HepG2 (cell line): ENCODE data around the gene GPAM. TPM values are rescaled to one million over a fixed set of nuclear protein-coding genes. Genes with fewer than 3 reads are reported as not detected.

Experiments
- ARID4A ChIP-seq: sonication (generic); formaldehyde crosslinking; IDR thresholded peaks from 2 replicates; pipeline ENCODE4 v1.5.0; 2020; ENCODE audit warnings: mild to moderate bottlenecking, missing genetic modification reagents, borderline replicate concordance
- CHD2 ChIP-seq: IDR thresholded peaks from 2 replicates; pipeline ENCODE4 v1.6.1; 2011; ENCODE audit warnings: low read depth, low read length, improper control_type of control experiment
- GFI1 ChIP-seq: sonication (generic); formaldehyde crosslinking; IDR thresholded peaks from 2 replicates; pipeline ENCODE4 v1.5.0; 2020; ENCODE audit warnings: missing genetic modification reagents, mild to moderate bottlenecking, borderline replicate concordance
- HINFP ChIP-seq: sonication (generic); formaldehyde crosslinking; IDR thresholded peaks from 2 replicates; pipeline ENCODE4 v1.4.0; 2020; ENCODE audit warnings: low read depth, mild to moderate bottlenecking, missing genetic modification reagents
- HMG20B ChIP-seq: conservative IDR thresholded peaks from 2 replicates; pipeline ENCODE4 v1.6.1; 2016; ENCODE audit warnings: missing genetic modification reagents, missing compliant biosample characterization
- KDM5B ChIP-seq: sonication (generic); formaldehyde crosslinking; IDR thresholded peaks from 2 replicates; pipeline ENCODE4 v1.4.0; 2020; ENCODE audit warnings: missing genetic modification reagents, mild to moderate bottlenecking, borderline replicate concordance
- MED1 ChIP-seq: sonication (generic); formaldehyde crosslinking; IDR thresholded peaks from 2 replicates; pipeline ENCODE4 v1.4.0; 2020; ENCODE audit warnings: missing genetic modification reagents
- NCOA2 ChIP-seq: sonication (generic); formaldehyde crosslinking; IDR thresholded peaks from 2 replicates; pipeline ENCODE4 v1.8.0; 2022; ENCODE audit warnings: inconsistent platforms
- RARA ChIP-seq: IDR thresholded peaks from 2 replicates; pipeline ENCODE4 v1.6.1; 2016; ENCODE audit warnings: missing genetic modification reagents, missing compliant biosample characterization
- SMAD9 ChIP-seq: sonication (generic); formaldehyde crosslinking; IDR thresholded peaks from 2 replicates; pipeline ENCODE4 v1.5.1; 2020; ENCODE audit warnings: mild to moderate bottlenecking, missing genetic modification reagents
- ZBTB40 ChIP-seq, 2 experiments: fragments of 450-650 bp in 1 of 2; sonication (generic) in 1 of 2; formaldehyde crosslinking in 1 of 2; IDR thresholded peaks; 2 replicates each; pipeline versions ENCODE4 v1.6.1 to v1.8.0; 2016 to 2022; ENCODE audit warnings: antibody characterized with exemption in 1 of 2, mild to moderate bottlenecking in 1 of 2, missing genetic modification reagents in 1 of 2
- ZFP90 ChIP-seq: sonication (generic); formaldehyde crosslinking; IDR thresholded peaks from 2 replicates; pipeline ENCODE4 v1.8.0; 2022; ENCODE audit warnings: missing genetic modification reagents, mild to moderate bottlenecking, inconsistent platforms, borderline replicate concordance
- ZNF670 ChIP-seq: sonication (generic); formaldehyde crosslinking; IDR thresholded peaks from 2 replicates; pipeline ENCODE4 v1.8.0; 2022; ENCODE audit warnings: mild to moderate bottlenecking, missing genetic modification reagents, borderline replicate concordance
- polyA plus RNA-seq, 8 experiments: library from polyadenylated mRNA; depleted of rRNA in 3 of 8; stranded (reverse) in 7 of 8; unstranded in 1 of 8; fragments of >200 nt; fragmentation: Illumina TruSeq in 4 of 8; extraction: Trizol in 4 of 8; gene quantifications; 2 replicates each; pipeline versions ENCODE4 v1.2.1 to v1.2.3, GENCODE V29; 2011 to 2016; ENCODE audit warnings: low read depth in 4 of 8, missing spikeins in 1 of 8, mixed read lengths in 1 of 8; ENCODE audit not compliant: insufficient read depth in 1 of 8
- total RNA-seq, 5 experiments: library from RNA; depleted of rRNA; stranded (reverse); fragments of >200 nt; fragmentation: Illumina TruSeq; extraction: Trizol; gene quantifications; 2 replicates each; pipeline ENCODE4 v1.2.3, GENCODE V29; 2016; ENCODE audit warnings: low read depth in 1 of 5

The GPAM gene
- total and polyA plus RNA-seq, 2 of the 13 experiments (the other 11 are each of a cell fraction or from before 2014, with no cell fraction given): 36.8 to 140 TPM

GRCh38 chr10:112227331-112227987 lies 43.9 kb upstream of the GPAM start (continued):
- TF ChIP-seq ZBTB40 (IDR thresholded peaks at IDR 0.05): no peak
- peak; percentile 73 for TF ChIP-seq ZBTB40 (CRISPR knock-in tag; IDR thresholded peaks at IDR 0.05)
- peak; percentile 95 for TF ChIP-seq MED1 (CRISPR knock-in tag)
- TF ChIP-seq GFI1 (CRISPR knock-in tag): peak; percentile 49; the same call in 1 of the 2 replicates
- 0 out of 2 replicates have a peak, but pooled peaks have one; percentile 51 for TF ChIP-seq CHD2
- TF ChIP-seq HMG20B: peak; percentile 76
- TF ChIP-seq HINFP (CRISPR knock-in tag): no peak
- peak; percentile 73; the same call in 1 of the 2 replicates for TF ChIP-seq KDM5B
- TF ChIP-seq ARID4A (CRISPR knock-in tag): peak; percentile 74; the same call in 1 of the 2 replicates
- peak; percentile 71; the same call in 1 of the 2 replicates for TF ChIP-seq ZFP90 (CRISPR knock-in tag)
- peak; percentile 94 for TF ChIP-seq NCOA2 (CRISPR knock-in tag)
- peak; percentile 76; the same call in 1 of the 2 replicates for TF ChIP-seq ZNF670 (CRISPR knock-in tag)
- TF ChIP-seq SMAD9 (CRISPR knock-in tag): peak; percentile 93; the same call in 1 of the 2 replicates
- TF ChIP-seq RARA (CRISPR knock-in tag): peak; percentile 82
